Dermis blood vessel endothelial cell (primary cell): ENCODE data around the gene LRIF1. TPM values are rescaled to one million over a fixed set of nuclear protein-coding genes. Genes with fewer than 3 reads are reported as not detected.
"Not testable (repeated sequence)": the region's sequence is repeated elsewhere in the genome, so short reads cannot be mapped to it uniquely, and the experiment has no call there.

Experiments used
- DNase-seq: peaks from one replicate; pipeline ENCODE4 v3.0.0; 2010
- total RNA-seq: library from RNA; depleted of rRNA; stranded (reverse); fragments of >200 nt; gene quantifications from 2 replicates; pipeline ENCODE4 v1.2.3, GENCODE V29; 2014

The LRIF1 gene, protein sequence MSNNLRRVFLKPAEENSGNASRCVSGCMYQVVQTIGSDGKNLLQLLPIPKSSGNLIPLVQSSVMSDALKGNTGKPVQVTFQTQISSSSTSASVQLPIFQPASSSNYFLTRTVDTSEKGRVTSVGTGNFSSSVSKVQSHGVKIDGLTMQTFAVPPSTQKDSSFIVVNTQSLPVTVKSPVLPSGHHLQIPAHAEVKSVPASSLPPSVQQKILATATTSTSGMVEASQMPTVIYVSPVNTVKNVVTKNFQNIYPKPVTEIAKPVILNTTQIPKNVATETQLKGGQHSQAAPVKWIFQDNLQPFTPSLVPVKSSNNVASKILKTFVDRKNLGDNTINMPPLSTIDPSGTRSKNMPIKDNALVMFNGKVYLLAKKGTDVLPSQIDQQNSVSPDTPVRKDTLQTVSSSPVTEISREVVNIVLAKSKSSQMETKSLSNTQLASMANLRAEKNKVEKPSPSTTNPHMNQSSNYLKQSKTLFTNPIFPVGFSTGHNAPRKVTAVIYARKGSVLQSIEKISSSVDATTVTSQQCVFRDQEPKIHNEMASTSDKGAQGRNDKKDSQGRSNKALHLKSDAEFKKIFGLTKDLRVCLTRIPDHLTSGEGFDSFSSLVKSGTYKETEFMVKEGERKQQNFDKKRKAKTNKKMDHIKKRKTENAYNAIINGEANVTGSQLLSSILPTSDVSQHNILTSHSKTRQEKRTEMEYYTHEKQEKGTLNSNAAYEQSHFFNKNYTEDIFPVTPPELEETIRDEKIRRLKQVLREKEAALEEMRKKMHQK
- 9.5 and 13.8 TPM in 2 replicates for total RNA-seq

- peak; percentile 100 for DNase-seq
Measured at GRCh38 chr1:110963691-110964454, at the start of gene LRIF1. Gene LRIF1 (minus strand): TSS chr1:110963922. CDS start chr1:110963688, 234 bp downstream.

GRCh38 chr1:111008031-111008430 is 44.3 kb upstream of the LRIF1 start:
- no peak for DNase-seq

DNA sequence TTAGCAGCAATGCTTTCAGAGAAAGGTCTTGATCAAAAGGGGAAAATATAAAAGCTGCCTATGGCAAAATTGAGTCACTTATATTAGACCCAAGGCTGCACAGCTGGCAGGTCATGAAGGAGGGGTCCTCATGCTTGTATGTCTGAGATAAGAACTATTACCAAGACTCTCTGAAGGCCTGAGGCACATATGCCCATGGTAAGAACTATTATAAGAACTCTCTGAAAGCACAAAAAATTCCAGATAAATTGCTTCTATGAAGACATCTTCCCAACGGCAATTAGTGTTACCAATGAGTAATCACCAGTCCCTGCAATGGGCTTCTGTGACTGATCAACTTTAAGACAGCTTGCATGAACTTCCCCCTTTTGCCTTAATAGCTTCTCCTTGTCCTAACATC is 42.8 kb upstream of the LRIF1 start:
- DNase-seq: no peak

GRCh38 chr1:110999607-111000006 is 35.9 kb upstream of the LRIF1 start:
- DNase-seq: not testable (repeated sequence)

DNA sequence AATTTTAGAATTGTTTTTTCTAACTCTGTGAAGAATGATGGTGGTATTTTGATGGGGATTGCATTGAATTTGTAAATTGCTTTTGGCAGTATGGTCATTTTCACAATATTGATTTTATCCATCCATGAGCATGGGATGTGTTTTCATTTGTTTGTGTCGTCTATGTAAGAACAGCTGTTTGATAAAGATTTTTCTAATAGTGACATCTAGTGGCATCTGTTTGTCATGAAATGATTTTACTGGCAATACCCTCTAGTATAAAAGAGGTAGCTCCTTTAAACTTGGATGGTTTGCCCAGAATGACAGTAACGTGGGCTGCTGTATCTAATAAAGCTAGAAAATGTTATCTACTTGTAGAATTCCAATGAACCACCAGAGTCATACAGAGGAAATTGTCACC is 28.6 kb upstream of the LRIF1 start:
- DNase-seq: peak; percentile 42

DNA sequence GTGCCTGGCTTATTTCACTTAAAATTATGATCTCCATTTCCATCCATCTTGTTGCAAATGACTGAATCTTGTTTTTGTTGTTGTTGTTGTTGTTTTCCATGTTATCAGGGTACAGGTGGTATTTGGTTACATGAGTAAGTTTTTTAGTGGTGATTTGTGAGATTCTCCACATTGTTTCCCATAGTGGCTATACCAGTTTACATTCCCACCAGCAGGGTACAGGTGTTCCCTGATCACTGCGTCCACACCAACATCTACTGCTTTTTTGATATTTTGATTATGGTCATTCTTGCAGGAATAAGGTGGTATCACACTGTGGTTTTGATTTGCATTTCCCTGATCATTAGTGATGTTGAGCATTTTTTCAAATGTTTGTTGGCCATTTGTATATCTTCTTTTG is 27.6 kb upstream of the LRIF1 start:
- DNase-seq: not testable (repeated sequence)

GRCh38 chr1:110990541-110990940 is 26.8 kb upstream of the LRIF1 start:
- no peak for DNase-seq

DNA sequence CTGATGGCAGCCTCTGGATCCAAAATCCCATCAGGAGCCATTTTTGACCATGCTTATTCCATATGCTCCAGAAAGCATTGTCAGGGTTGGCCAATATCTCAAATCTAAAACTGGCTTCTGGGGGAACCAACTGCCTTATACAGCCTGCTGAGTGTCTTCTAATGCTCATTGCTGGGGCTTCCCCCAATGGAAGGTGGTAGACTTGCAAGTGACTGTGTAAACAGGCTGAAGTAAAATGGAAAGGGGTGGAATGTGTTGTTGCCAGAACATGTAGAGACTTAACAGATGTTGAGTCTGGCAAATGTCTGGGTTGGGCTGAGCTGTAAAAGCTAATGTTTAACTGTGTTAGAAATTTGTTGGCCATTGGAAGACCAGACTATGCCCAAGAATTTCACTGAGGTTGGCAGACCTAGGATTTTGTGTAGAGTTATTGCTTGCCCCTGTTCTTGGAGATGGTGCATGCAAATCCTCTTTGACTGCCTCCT is 22.7 kb upstream of the LRIF1 start:
- no peak for DNase-seq

DNA sequence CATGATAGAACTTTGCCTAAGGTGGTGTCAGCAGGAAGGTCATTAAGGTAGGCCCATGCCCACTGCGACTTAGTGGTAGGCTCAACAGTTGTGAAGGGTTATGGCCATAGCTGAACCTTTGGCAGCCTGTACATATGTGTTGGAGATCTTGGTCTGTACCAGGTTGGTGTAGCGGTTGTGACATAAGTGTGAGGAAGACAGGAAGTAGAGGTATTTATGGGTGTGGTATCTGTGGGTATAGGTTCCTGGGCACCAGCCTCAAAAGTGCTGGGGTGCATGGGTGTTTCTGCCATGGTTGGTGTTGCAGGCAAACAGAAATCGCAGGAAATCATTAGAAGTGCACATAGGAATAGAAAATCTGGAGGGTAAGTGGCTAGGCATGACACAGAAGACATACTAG is 18.6 kb upstream of the LRIF1 start:
- DNase-seq: no peak

GRCh38 chr1:110979154-110979553 is 15.4 kb upstream of the LRIF1 start:
- no peak for DNase-seq

DNA sequence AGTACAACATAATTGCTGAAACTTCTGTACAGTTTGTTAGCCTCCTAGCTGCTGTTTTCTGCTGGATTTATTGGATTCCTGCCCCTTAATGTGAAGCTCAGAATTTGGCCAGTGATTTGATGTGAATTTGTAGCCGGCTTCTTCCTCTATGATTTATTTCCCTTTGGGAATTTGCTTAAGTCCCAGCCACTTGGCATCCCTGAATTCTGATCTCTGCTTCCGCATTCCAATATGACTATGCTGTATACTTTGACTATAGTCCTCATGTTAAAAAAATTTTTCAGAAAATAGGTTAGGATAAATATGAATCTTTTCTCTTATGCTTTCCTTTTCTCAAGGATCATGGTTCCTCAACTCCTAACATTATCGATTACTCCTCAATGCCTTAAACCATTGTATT is 12.4 kb upstream of the LRIF1 start:
- DNase-seq: no peak

GRCh38 chr1:110975265-110975664 is 11.5 kb upstream of the LRIF1 start:
- no peak for DNase-seq

DNA sequence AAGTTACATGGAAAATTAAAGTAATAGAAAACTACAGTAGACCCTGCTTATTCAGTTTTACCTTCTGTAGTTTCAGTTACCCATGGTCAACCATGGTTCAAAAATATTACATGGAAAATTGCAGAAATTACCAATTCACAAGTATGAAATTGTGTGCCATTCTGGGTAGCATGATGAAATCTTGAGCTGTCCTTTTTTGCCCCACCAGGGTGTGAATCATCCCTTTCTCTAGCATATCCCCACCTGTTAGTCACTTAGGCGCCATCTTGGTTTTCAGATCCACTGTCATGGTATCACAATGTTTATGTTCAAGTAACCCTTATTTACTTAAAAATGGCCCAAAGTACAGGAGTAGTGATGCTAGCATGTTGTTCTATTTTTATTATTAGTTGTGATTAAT is 3.5 kb upstream of the LRIF1 start:
- no peak for DNase-seq

GRCh38 chr1:110964455-110964903 is 757 bp upstream of the LRIF1 start:
- DNase-seq: no peak

DNA sequence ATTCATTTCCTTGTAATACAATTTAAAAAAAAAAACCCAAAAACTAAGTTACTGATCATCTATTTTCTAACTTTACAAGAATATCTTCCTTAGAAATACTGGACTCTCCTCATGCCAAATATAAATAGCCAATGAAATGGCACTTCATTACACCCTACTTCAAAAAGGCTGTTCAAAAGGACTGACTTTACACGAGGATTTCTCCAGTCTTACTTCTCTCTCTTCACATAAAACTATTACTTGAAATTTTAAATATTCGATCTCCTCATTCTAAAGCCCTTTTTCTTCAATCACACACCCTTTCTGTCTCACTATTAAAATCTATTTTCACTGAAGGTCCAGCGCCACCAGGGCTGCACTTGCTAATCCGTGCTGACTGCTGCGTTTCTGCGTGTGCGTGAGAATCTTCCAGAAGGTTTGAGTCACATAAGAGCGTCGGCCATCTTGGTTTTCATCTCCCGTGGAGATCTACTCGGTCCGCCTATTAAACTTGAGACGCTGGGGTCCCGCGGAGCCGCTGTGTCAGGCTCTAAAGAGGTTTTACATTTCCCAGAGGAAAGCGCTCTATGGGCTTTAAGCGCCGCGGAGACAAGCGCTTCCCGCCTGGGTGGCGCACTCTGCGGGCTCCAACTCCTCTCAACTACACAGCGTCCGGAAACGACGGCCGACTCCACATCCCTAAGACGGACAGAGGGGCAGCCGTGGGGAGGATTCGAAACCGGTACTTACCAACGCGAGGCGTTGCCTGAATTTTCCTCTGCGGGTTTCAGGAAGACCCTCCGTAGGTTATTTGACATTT is 631 bp downstream of the LRIF1 start:
- DNase-seq: peak; percentile 92

GRCh38 chr1:110961902-110962301 is 1.8 kb downstream of the LRIF1 start:
- DNase-seq: no peak

GRCh38 chr1:110960777-110961420 is 2.8 kb downstream of the LRIF1 start:
- DNase-seq: no peak

GRCh38 chr1:110957798-110958197 is 5.9 kb downstream of the LRIF1 start:
- DNase-seq: no peak

DNA sequence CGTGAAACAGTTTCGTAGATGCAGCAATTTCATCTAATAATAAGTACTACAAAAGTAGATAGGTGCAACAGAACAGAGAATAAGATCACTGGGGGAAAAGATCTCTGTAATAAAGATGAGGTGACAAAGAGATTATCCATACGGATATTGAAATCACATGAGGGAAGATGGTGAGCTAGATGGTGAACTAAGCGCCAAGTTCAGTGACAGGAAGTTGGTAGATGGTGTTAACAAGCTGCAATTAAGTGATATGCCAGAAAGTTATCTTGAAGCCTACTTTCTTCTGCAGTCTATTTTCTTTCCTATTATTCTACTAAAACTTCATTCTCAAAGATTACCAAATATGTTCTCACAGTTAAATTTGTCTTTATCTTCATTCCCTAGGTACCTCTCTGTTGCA is 7.1 kb downstream of the LRIF1 start:
- no peak for DNase-seq

DNA sequence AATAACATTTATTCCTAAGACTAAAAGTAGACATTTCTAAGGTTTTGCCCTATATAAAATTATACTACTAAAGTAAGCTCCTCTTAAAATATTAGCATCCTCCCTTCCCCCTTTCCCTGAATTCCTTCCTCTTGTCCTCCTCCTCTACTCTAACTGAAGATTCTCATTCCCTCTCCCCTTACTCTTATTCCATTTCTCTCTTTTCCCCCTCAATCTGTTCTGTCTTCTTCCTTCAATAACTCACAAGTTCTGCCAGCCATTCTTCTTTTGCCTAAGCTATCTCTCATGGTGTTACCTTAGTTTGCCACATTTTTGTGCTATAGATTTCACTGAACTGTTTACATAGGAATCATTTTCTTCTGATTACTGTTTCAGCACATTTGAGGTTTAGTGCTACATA is 10.7 kb downstream of the LRIF1 start:
- DNase-seq: no peak

DNA sequence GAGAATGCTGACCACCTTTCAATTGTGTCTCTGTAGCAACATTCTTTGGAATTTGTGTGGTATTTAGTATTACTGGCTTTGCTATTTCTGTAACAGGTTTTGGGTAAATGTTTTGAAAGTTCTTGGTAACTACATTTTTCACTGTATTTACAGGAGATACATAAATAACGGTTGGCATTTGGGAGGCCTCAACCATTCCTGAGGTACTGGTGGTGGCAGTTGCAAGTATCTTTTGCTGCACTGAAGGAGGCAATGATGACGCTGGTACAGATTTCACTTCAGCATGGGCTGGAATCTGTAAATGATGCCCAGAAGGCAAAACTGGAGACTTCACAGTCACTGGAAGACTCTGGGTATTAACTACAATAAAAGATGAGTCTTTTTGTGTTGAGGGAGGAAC is 11.7 kb downstream of the LRIF1 start:
- DNase-seq: no peak

DNA sequence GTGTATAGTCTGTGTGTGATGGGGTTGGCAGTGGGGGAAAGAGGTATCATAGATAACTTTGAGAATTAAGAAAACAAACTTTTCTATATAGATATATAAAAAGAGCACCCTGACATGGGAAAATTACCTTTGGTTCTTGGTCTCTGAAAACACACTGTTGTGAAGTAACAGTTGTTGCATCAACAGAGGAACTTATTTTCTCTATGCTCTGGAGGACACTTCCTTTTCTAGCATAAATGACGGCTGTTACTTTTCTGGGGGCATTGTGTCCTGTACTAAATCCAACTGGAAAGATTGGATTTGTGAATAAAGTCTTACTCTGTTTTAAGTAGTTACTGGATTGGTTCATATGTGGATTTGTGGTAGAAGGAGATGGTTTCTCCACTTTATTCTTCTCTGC is 12.6 kb downstream of the LRIF1 start:
- no peak for DNase-seq
